Retinal pigment epithelial cell (primary cell): Measurements from ENCODE around the gene C1S.

Experiments used
- DNase-seq: peaks from one replicate; pipeline ENCODE4 v3.0.0-alpha.2; 2010; ENCODE audit warnings: low read depth
- H3K4me3 ChIP-seq: 2 replicates; pipeline ENCODE4 v1.5.1; 2011; ENCODE audit warnings: mild to moderate bottlenecking, low read length, control low read depth, moderate library complexity
- CTCF ChIP-seq: conservative IDR thresholded peaks from 2 replicates; pipeline ENCODE4 v1.5.1; 2011; ENCODE audit warnings: low read depth, low read length, control low read depth, inconsistent platforms

C1S gene

GRCh38 chr12:7018350-7019042 lies 42.0 kb upstream of the C1S start, which contains the start of gene LPCAT3:
TSS of gene LPCAT3 (minus strand) at chr12:7018476. CDS start at chr12:7018424, 52 bp downstream.
- peak; percentile 75 for DNase-seq
- H3K4me3 ChIP-seq = peak within 1 kb of the TSS; percentile 88
- peak; percentile 72 for TF ChIP-seq CTCF

GRCh38 chr12:7019043-7019569 lies 41.4 kb upstream of the C1S start:
- peak overlapping the region; percentile 56 for H3K4me3 ChIP-seq
- TF ChIP-seq CTCF = no peak
- no peak for DNase-seq

- no peak for TF ChIP-seq CTCF
Measured at GRCh38 chr12:7021956-7022355, 38.6 kb upstream of the C1S start.

GRCh38 chr12:7023114-7023513 lies 37.4 kb upstream of the C1S start:
- H3K4me3 ChIP-seq = no peak overlapping the region
- no peak for DNase-seq
- no peak for TF ChIP-seq CTCF

More at GRCh38 chr12:7021956-7022355, 38.6 kb upstream of the C1S start:
- no peak for DNase-seq
- no peak overlapping the region for H3K4me3 ChIP-seq

- DNase-seq = no peak
- no peak for TF ChIP-seq CTCF
- no peak overlapping the region for H3K4me3 ChIP-seq
Measured at GRCh38 chr12:7026854-7027253, 33.7 kb upstream of the C1S start.

- TF ChIP-seq CTCF = no peak
- no peak overlapping the region for H3K4me3 ChIP-seq
- no peak for DNase-seq
Measured at GRCh38 chr12:7031306-7031705, 29.2 kb upstream of the C1S start.

GRCh38 chr12:7032990-7033389 lies 27.5 kb upstream of the C1S start:
- H3K4me3 ChIP-seq = no peak overlapping the region
- TF ChIP-seq CTCF = no peak
- DNase-seq = no peak
